Measurements from ENCODE around the gene MYO3B.

MYO3B gene

DNA sequence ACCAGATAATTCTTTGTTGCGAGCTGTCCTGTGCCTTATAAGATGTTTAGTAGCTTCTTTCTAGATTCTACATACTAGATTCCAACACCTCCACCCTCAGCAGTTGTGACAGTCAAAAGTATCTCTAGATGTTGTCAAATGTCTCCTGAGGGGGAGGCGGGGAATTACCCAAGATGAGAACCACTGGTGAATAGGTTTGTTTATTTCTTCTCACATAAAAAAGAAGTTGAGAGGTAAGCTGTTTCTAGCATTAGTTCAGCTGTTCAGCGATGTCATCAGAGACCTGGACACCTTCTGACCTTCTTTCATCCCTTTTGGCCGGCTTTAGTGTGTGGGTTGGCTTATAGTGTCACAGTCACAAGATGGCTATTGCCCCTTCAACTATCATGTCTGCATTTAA, 299.7 kb downstream of the MYO3B start:
- no peak overlapping the region for H3K4me2 ChIP-seq (ENCODE audit: low read length)
- no peak overlapping the region for H3K4me3 ChIP-seq (ENCODE audit: low read length)
- no peak overlapping the region for H3K27ac ChIP-seq (ENCODE audit: low read depth, low read length)
- H3K9me3 ChIP-seq (ENCODE audit: control insufficient read depth, insufficient read depth, low read length) = no peaks in the 10 kb centered on the region
- no peaks in the 10 kb centered on the region for H4K20me1 ChIP-seq (ENCODE audit: control insufficient read depth, insufficient read depth, low read depth, low read length)
- H3K4me1 ChIP-seq (ENCODE audit: control insufficient read depth, low read length) = no peaks in the 10 kb centered on the region
- no peaks in the 10 kb centered on the region for H3K36me3 ChIP-seq (ENCODE audit: control insufficient read depth, low read length)
- no peaks in the 10 kb centered on the region for H3F3A ChIP-seq (ENCODE audit: control insufficient read depth, insufficient read depth)
- no peaks in the 10 kb centered on the region for H3K79me2 ChIP-seq (ENCODE audit: control insufficient read depth, low read length)
- TF ChIP-seq, protein P1, sequence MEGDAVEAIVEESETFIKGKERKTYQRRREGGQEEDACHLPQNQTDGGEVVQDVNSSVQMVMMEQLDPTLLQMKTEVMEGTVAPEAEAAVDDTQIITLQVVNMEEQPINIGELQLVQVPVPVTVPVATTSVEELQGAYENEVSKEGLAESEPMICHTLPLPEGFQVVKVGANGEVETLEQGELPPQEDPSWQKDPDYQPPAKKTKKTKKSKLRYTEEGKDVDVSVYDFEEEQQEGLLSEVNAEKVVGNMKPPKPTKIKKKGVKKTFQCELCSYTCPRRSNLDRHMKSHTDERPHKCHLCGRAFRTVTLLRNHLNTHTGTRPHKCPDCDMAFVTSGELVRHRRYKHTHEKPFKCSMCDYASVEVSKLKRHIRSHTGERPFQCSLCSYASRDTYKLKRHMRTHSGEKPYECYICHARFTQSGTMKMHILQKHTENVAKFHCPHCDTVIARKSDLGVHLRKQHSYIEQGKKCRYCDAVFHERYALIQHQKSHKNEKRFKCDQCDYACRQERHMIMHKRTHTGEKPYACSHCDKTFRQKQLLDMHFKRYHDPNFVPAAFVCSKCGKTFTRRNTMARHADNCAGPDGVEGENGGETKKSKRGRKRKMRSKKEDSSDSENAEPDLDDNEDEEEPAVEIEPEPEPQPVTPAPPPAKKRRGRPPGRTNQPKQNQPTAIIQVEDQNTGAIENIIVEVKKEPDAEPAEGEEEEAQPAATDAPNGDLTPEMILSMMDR (IDR thresholded peaks at IDR 0.05; ENCODE audit: low read depth, low read length, poor library complexity, severe bottlenecking) = no peak
- no peak for TF ChIP-seq EZH2phosphoT487 (IDR thresholded peaks at IDR 0.05; ENCODE audit: borderline replicate concordance, low read length)
- H3K9me2 ChIP-seq (replicated peaks; ENCODE audit: control insufficient read depth, low read length) = no peaks in the 10 kb centered on the region
- no peaks in the 10 kb centered on the region for H3K27me3 ChIP-seq (ENCODE audit: control insufficient read depth, low read length)

DNA sequence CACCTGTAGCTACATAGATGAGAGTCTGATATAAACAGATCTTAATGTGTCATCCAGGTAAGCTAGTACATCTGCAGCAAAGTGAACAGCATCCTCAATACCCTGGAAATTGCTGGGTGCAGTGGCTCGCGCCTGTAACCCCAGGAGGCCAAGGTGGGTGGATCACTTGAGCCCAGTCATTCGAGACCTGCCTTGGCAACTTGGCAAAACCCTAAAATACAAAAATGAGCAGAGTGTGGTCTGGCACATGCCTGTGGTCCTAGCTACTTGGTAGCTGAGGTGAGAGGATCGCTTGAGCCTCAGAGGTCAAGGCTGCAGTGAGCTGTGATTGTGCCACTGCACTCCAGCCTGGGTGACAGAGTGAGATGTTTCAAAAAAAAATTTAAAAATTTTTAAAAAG, 303.3 kb downstream of the MYO3B start:
- no peaks in the 10 kb centered on the region for H3K79me2 ChIP-seq (ENCODE audit: control insufficient read depth, low read length)
- H3F3A ChIP-seq (ENCODE audit: control insufficient read depth, insufficient read depth) = no peaks in the 10 kb centered on the region
- no peak overlapping the region for H3K27ac ChIP-seq (ENCODE audit: low read depth, low read length)
- H3K9me2 ChIP-seq (replicated peaks; ENCODE audit: control insufficient read depth, low read length) = no peaks in the 10 kb centered on the region
- no peak for TF ChIP-seq EZH2phosphoT487 (IDR thresholded peaks at IDR 0.05; ENCODE audit: borderline replicate concordance, low read length)
- TF ChIP-seq, protein P1 (IDR thresholded peaks at IDR 0.05; ENCODE audit: low read depth, low read length, poor library complexity, severe bottlenecking) = no peak
- H3K9me3 ChIP-seq (ENCODE audit: control insufficient read depth, insufficient read depth, low read length) = no peaks in the 10 kb centered on the region
- no peaks in the 10 kb centered on the region for H3K36me3 ChIP-seq (ENCODE audit: control insufficient read depth, low read length)
- H3K4me1 ChIP-seq (ENCODE audit: control insufficient read depth, low read length) = no peaks in the 10 kb centered on the region
- no peak overlapping the region for H3K4me3 ChIP-seq (ENCODE audit: low read length)
- no peaks in the 10 kb centered on the region for H4K20me1 ChIP-seq (ENCODE audit: control insufficient read depth, insufficient read depth, low read depth, low read length)
- H3K4me2 ChIP-seq (ENCODE audit: low read length) = no peak overlapping the region
- H3K27me3 ChIP-seq (ENCODE audit: control insufficient read depth, low read length) = no peaks in the 10 kb centered on the region

DNA sequence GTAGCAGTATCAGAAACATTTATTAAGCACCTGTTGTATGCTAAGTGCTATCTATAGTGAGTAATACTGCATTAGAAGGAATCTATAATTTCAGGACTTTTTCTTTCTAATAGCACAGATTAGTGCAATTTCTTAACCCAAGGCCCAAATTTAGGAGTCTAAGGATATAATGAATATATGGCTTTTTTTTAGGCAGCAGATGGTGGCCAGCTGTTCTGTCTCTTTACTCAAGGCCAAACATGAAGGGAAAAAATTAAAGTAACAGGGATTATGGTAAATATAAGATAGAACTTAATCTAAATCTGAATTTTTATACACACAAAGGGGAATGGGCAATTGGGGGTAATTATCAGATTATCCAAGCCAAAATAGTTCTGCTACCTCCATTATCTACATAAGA, 306.6 kb downstream of the MYO3B start:
- no peaks in the 10 kb centered on the region for H3K36me3 ChIP-seq (ENCODE audit: control insufficient read depth, low read length)

More for the DNA sequence above, 306.6 kb downstream of the MYO3B start:
- Histone ChIP-seq H3K9me3 (ENCODE audit: control insufficient read depth, insufficient read depth, low read length) (no peaks in the 10 kb centered on the region), H3K27me3 (ENCODE audit: control insufficient read depth, low read length) (no peaks in the 10 kb centered on the region), H4K20me1 (ENCODE audit: control insufficient read depth, insufficient read depth, low read depth, low read length) (no peaks in the 10 kb centered on the region), H3K9me2 (replicated peaks; ENCODE audit: control insufficient read depth, low read length) (no peaks in the 10 kb centered on the region), H3K79me2 (ENCODE audit: control insufficient read depth, low read length) (no peaks in the 10 kb centered on the region), H3F3A (ENCODE audit: control insufficient read depth, insufficient read depth) (no peaks in the 10 kb centered on the region), H3K4me3 (ENCODE audit: low read length) (no peak overlapping the region), H3K4me1 (ENCODE audit: control insufficient read depth, low read length) (no peaks in the 10 kb centered on the region), H3K4me2 (ENCODE audit: low read length) (no peak overlapping the region), H3K27ac (ENCODE audit: low read depth, low read length) (no peak overlapping the region)
- TF ChIP-seq, protein P1 (IDR thresholded peaks at IDR 0.05; ENCODE audit: low read depth, low read length, poor library complexity, severe bottlenecking) = no peak
- TF ChIP-seq EZH2phosphoT487 (IDR thresholded peaks at IDR 0.05; ENCODE audit: borderline replicate concordance, low read length) = no peak

Data from DOHH2 (cell line).